K562 (cell line): ENCODE data around the gene PTPRM. TPM values are rescaled to one million over a fixed set of nuclear protein-coding genes. Genes with fewer than 3 reads are reported as not detected.

Source experiments
- ATAC-seq: fragments of 200-7000 bp; cut with Tn5 transposase; 3 replicates; pipeline ENCODE4 v1.9.1; 2020; ENCODE audit warnings: moderate library complexity
- BruUV-seq: library from RNA; stranded (reverse); fragments of 400-500 nt; replicated peaks from 2 replicates; lab custom pipeline; 2021; lab: Mats Ljungman, UMichigan
- CTCF ChIA-PET: fragments of 300-600 bp; formaldehyde crosslinking; extraction: SDS; loops from one replicate; lab custom pipeline; 2021; ENCODE audit warnings: low intra/inter-chr PET ratio; lab: Yijun Ruan, JAX
- POLR2A ChIA-PET: fragments of 300-600, 350-650 bp; sonication (Branson Sonifier 250); formaldehyde crosslinking; extraction: SDS; loops from one replicate; lab custom pipeline; 2021; ENCODE audit warnings: antibody characterized with exemption, inconsistent platforms; lab: Yijun Ruan, JAX
- DNase-seq, 4 experiments: peaks; one replicate each; pipeline versions ENCODE4 v3.0.0 to v3.0.0-alpha.2; 2011 to 2018; ENCODE audit warnings: low spot score in 3 of 4, mixed read lengths in 3 of 4; ENCODE audit errors: extremely low read depth in 1 of 4
- FAIRE-seq: peaks from 2 replicates; lab custom pipeline; 2011; peaks lifted over from hg19 to GRCh38; lab: Jason Lieb, UNC
- H2AFZ ChIP-seq: 2 replicates; pipeline ENCODE4 v1.6.0; 2011; ENCODE audit warnings: low read depth, low read length, control low read depth, inconsistent platforms
- H3K27ac ChIP-seq: fragments of 200-600 bp; 3 replicates; pipeline ENCODE4 v1.8.0; 2011; ENCODE audit warnings: low read depth, mild to moderate bottlenecking, control low read depth, inconsistent platforms, low read length, moderate library complexity, mixed read lengths; ENCODE audit errors: extremely low read depth
- H3K27me3 ChIP-seq, 2 experiments: fragments of 300-600 bp in 1 of 2; 2 replicates in 1 of 2; 3 replicates in 1 of 2; pipeline versions ENCODE4 v1.6.0 to v1.8.0; 2011; ENCODE audit warnings: inconsistent platforms in 2 of 2, low read length in 2 of 2, mild to moderate bottlenecking in 1 of 2, mixed read lengths in 1 of 2, moderate library complexity in 1 of 2; ENCODE audit not compliant: control insufficient read depth in 2 of 2, insufficient read depth in 2 of 2
- H3K36me3 ChIP-seq: fragments of 300-600 bp; 3 replicates; pipeline ENCODE4 v1.8.0; 2011; ENCODE audit warnings: mild to moderate bottlenecking, low read length, inconsistent platforms; ENCODE audit not compliant: control insufficient read depth, insufficient read depth
- H3K4me1 ChIP-seq, 2 experiments: fragments of 200-600 bp in 1 of 2; replicated peaks in 1 of 2; 2 replicates in 1 of 2; 3 replicates in 1 of 2; pipeline versions ENCODE4 v1.5.1 to v1.8.0; 2011; ENCODE audit warnings: inconsistent platforms in 2 of 2, low read length in 2 of 2, mild to moderate bottlenecking in 1 of 2, mixed read lengths in 1 of 2, moderate library complexity in 1 of 2; ENCODE audit not compliant: control insufficient read depth in 2 of 2, insufficient read depth in 2 of 2
- H3K4me2 ChIP-seq: 2 replicates; pipeline ENCODE4 v1.6.1; 2011; ENCODE audit warnings: low read length, control low read depth, inconsistent platforms, mixed read lengths; ENCODE audit not compliant: insufficient read depth
- H3K4me3 ChIP-seq: fragments of 200-600 bp; sonication (generic), shearing (Covaris generic); 2 replicates; pipeline ENCODE4 v1.5.1; 2016; ENCODE audit warnings: control low read depth, inconsistent platforms
- H3K79me2 ChIP-seq: fragments of 200-600 bp; 3 replicates; pipeline ENCODE4 v1.8.0; 2011; ENCODE audit warnings: low read length, inconsistent platforms; ENCODE audit not compliant: control insufficient read depth, insufficient read depth
- H3K9ac ChIP-seq, 2 experiments: 2 replicates each; pipeline versions ENCODE4 v1.6.0 to v1.6.1; 2011; ENCODE audit warnings: low read depth in 2 of 2, low read length in 2 of 2, control low read depth in 1 of 2, inconsistent platforms in 1 of 2, mild to moderate bottlenecking in 1 of 2, mixed read lengths in 1 of 2; ENCODE audit not compliant: insufficient read depth in 1 of 2
- H3K9me1 ChIP-seq: one replicate; pipeline ENCODE4 v1.6.0; 2011; ENCODE audit warnings: inconsistent platforms, mild to moderate bottlenecking, low read length, moderate library complexity; ENCODE audit not compliant: control insufficient read depth, insufficient read depth
- H3K9me3 ChIP-seq: replicated peaks from 2 replicates; pipeline ENCODE4 v1.5.1; 2011; ENCODE audit warnings: low read depth, low read length, inconsistent platforms; ENCODE audit not compliant: control insufficient read depth, insufficient read depth
- H4K20me1 ChIP-seq: replicated peaks from 2 replicates; pipeline ENCODE4 v1.6.1; 2011; ENCODE audit warnings: low read length, inconsistent platforms, mixed read lengths; ENCODE audit not compliant: control insufficient read depth, insufficient read depth
- ARHGAP35 ChIP-seq: fragments of 450-650 bp; IDR thresholded peaks from 2 replicates; pipeline ENCODE4 v1.6.1; 2018; ENCODE audit not compliant: partially characterized antibody
- CEBPG ChIP-seq, 3 experiments: fragments of 200-800 bp in 1 of 3; sonication (Bioruptor generic) in 1 of 3; sonication (generic) in 1 of 3; formaldehyde crosslinking in 1 of 3; IDR thresholded peaks in 2 of 3; conservative IDR thresholded peaks in 1 of 3; 2 replicates each; pipeline versions ENCODE4 v1.6.1 to v1.8.0; 2016 to 2022; ENCODE audit warnings: missing compliant biosample characterization in 2 of 3, missing genetic modification characterization in 2 of 3, mild to moderate bottlenecking in 1 of 3, missing genetic modification reagents in 1 of 3
- EP300 ChIP-seq: IDR thresholded peaks from 2 replicates; pipeline ENCODE4 v1.6.1; 2012; ENCODE audit warnings: low read length, improper control_type of control experiment
- FOXP1 ChIP-seq: sonication (generic); formaldehyde crosslinking; IDR thresholded peaks from 2 replicates; pipeline ENCODE4 v1.8.0; 2022; ENCODE audit warnings: mild to moderate bottlenecking, missing genetic modification reagents
- HDAC1 ChIP-seq, 2 experiments: fragments of 450-650 bp; IDR thresholded peaks; 2 replicates each; pipeline ENCODE4 v1.6.1; 2016 to 2017; ENCODE audit warnings: inconsistent platforms in 1 of 2, mild to moderate bottlenecking in 1 of 2, moderate library complexity in 1 of 2
- IFI16 ChIP-seq: fragments of 250-450 bp; sonication (Bioruptor Pico); IDR thresholded peaks from 2 replicates; pipeline ENCODE4 v2.1.2; 2022; ENCODE audit warnings: mild to moderate bottlenecking, inconsistent platforms
- JUND ChIP-seq, 2 experiments: IDR thresholded peaks; 2 replicates in 1 of 2; 3 replicates in 1 of 2; pipeline ENCODE4 v1.6.1; 2011; ENCODE audit warnings: borderline replicate concordance in 2 of 2, low read depth in 2 of 2, low read length in 2 of 2, improper control_type of control experiment in 1 of 2, missing biosample characterization in 1 of 2, missing genetic modification characterization in 1 of 2, missing genetic modification reagents in 1 of 2
- KAT2B ChIP-seq: IDR thresholded peaks from one replicate; pipeline ENCODE4 v1.6.1; 2012; ENCODE audit warnings: low read depth, mild to moderate bottlenecking, control low read depth, inconsistent platforms, low read length, moderate library complexity
- KLF16 ChIP-seq: IDR thresholded peaks from 2 replicates; pipeline ENCODE4 v1.6.1; 2016; ENCODE audit warnings: antibody characterized with exemption
- L3MBTL2 ChIP-seq: fragments of 450-650 bp; IDR thresholded peaks from 2 replicates; pipeline ENCODE4 v1.6.1; 2016; ENCODE audit warnings: mild to moderate bottlenecking, moderate library complexity
- LARP7 ChIP-seq: fragments of 450-650 bp; IDR thresholded peaks from 2 replicates; pipeline ENCODE4 v1.6.1; 2016
- MED1 ChIP-seq: sonication (generic); formaldehyde crosslinking; IDR thresholded peaks from 2 replicates; pipeline ENCODE4 v1.8.1; 2023; ENCODE audit warnings: missing genetic modification reagents, borderline replicate concordance
- RBBP5 ChIP-seq: fragments of 200-600 bp; sonication (generic); IDR thresholded peaks from 2 replicates; pipeline ENCODE4 v1.6.1; 2012; ENCODE audit warnings: borderline replicate concordance, mild to moderate bottlenecking, low read length, control low read depth, inconsistent platforms; ENCODE audit not compliant: insufficient read depth, poor library complexity, severe bottlenecking
- ZNF507 ChIP-seq: conservative IDR thresholded peaks from 2 replicates; pipeline ENCODE4 v1.6.1; 2017; ENCODE audit warnings: missing genetic modification characterization, missing compliant biosample characterization
- ZNF57 ChIP-seq: fragments of 450-650 bp; formaldehyde crosslinking; IDR thresholded peaks from 2 replicates; pipeline ENCODE4 v1.4.0; 2020; ENCODE audit warnings: mild to moderate bottlenecking, moderate library complexity
- ZNF644 ChIP-seq: fragments of 200-800 bp; sonication (Bioruptor generic); IDR thresholded peaks from 2 replicates; pipeline ENCODE4 v1.6.1; 2016; ENCODE audit warnings: low read depth, missing genetic modification characterization, missing compliant biosample characterization
- WGBS: fragments of 100-300 bp; shearing (Covaris generic); methylation state at CpG from one replicate; pipeline ENCODE4 v1.1.6; 2016; ENCODE audit warnings: low coverage, mixed read lengths; ENCODE audit not compliant: insufficient coverage; ENCODE audit errors: missing lambda C conversion rate; 5-methylcytosine and 5-hydroxymethylcytosine counted together
- in situ Hi-C: fragments of 300-500 bp; cut with MboI; formaldehyde crosslinking; loops from 4 replicates; pipeline ENCODE4 v1.15.0; 2018; ENCODE audit warnings: inconsistent platforms, mixed read lengths
- intact Hi-C: fragments of 100-400 bp; cut with micrococcal nuclease; formaldehyde crosslinking; loops from 2 replicates; pipeline ENCODE4 v1.14.2; 2022
- polyA plus RNA-seq, 8 experiments: library from polyadenylated mRNA; depleted of rRNA in 4 of 8; stranded (reverse) in 5 of 8; unstranded in 3 of 8; fragments of >200 nt; fragmentation: Nextera tagmentation in 2 of 8; fragmentation: Illumina TruSeq in 1 of 8; extraction: Ambion mirVana in 2 of 8; extraction: Trizol in 1 of 8; gene quantifications; 2 replicates each; pipeline versions ENCODE4 v1.2.1 to v1.2.3, GENCODE V29; 2011 to 2014; ENCODE audit warnings: inconsistent platforms in 1 of 8, missing spikeins in 1 of 8
- total RNA-seq, 7 experiments: library from RNA; depleted of rRNA in 6 of 7; stranded (reverse); fragments of >200 nt in 6 of 7; fragmentation: Illumina TruSeq in 2 of 7; extraction: Trizol in 2 of 7; gene quantifications; 2 replicates each; pipeline versions ENCODE4 v1.2.1 to v1.2.3, GENCODE V29; 2011 to 2021; ENCODE audit warnings: low replicate concordance in 1 of 7
- TF ChIP-seq, protein P1 (sequence below), 2 experiments: fragments of 450-650 bp; conservative IDR thresholded peaks; 2 replicates each; pipeline ENCODE4 v1.6.1; 2017; ENCODE audit warnings: mild to moderate bottlenecking in 2 of 2, moderate library complexity in 2 of 2
- TF ChIP-seq, protein P2 (sequence below): sonication (generic); formaldehyde crosslinking; IDR thresholded peaks from 2 replicates; pipeline ENCODE4 v1.4.0; 2020; ENCODE audit warnings: mild to moderate bottlenecking, missing genetic modification reagents

The PTPRM gene
- total and polyA plus RNA-seq, 9 of the 15 experiments (the other 6 are each of a cell fraction or from before 2014, with no cell fraction given), result 0.03 to 0.16 (median 0.08) TPM; not detected in 3

DNA sequence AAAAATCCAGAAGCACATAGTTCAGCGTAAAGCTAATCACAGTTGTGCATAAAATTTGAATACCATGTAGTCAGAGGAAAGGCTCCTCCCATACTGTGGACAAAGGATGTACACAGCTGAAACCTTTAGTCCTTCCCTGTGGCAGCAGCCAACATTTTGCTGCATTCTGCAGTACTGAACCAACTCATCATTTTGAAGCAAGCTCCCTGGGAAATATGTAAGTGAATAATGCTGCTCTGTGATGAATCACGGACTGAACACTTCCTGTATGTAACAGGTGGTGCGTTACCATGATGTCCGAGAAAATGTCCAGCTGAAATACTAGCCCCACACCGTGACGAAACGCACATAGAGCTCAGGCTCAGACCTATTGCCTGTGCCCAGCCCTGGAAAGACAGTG lies 621.1 kb downstream of the PTPRM start (continued):
- TF ChIP-seq KAT2B (no peak), RBBP5 (no peak), ZNF644 (no peak), FOXP1 (CRISPR knock-in tag) (no peak), EP300 (no peak), ARHGAP35 (no peak), CEBPG (CRISPR knock-in tag; IDR thresholded peaks at IDR 0.05) (no peak), CEBPG (tag; conservative IDR thresholded peaks at IDR 0.05 in 1 of 2, IDR thresholded peaks at IDR 0.05 in 1 of 2) (no peak)

DNA sequence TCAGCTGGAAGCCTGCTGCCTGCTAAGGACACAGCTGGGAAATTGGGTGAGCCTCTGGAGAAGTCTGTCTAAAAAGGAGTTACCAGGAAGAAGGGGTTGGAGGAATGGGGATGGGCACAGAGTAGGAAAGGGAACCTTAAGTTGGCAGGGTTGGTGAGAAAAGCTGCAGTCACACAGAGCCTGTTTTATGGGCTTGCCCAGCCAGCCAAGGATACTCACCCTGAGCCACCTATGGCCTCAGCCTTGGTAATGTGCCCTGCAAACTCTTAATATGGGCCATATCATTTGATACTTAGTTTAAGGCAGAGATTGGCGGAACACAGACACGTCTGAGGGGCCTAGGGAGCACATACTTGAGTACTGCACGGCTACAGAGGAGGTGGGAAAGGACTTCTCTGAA lies 623.9 kb downstream of the PTPRM start:
- Histone ChIP-seq H3K79me2 (no peaks in the 10 kb centered on the region), H3K4me3 (no peak overlapping the region), H4K20me1 (no peaks in the 10 kb centered on the region), H3K27ac (no peak overlapping the region), H3K9ac (no peak overlapping the region), H3K9me1 (no peaks in the 10 kb centered on the region), H2AFZ (no peak overlapping the region), H3K9me3 (no peaks in the 10 kb centered on the region), H3K36me3 (no peaks in the 10 kb centered on the region), H3K4me2 (no peak overlapping the region), H3K27me3 (no peaks in the 10 kb centered on the region; a peak in 1 of 5 replicates), H3K4me1 (no peaks in the 10 kb centered on the region)
- ChIA-PET POLR2A (interaction anchor here (0.6 to 1.1 kb wide), 3 partner anchors 33 to 347 kb away, joined by 3 to 4 read pairs (median 3); no protein-coding TSS in a partner anchor), CTCF (no interaction called here)
- in situ Hi-C loops (no loop called here), intact Hi-C loops (no loop called here)
- 0% methylated on average over 3 of the region's 3 CpGs for WGBS
- DNase-seq (no peak), FAIRE-seq (no peak), ATAC-seq (no peak)
- no TSS peak for BruUV-seq
- TF ChIP-seq, protein P1, sequence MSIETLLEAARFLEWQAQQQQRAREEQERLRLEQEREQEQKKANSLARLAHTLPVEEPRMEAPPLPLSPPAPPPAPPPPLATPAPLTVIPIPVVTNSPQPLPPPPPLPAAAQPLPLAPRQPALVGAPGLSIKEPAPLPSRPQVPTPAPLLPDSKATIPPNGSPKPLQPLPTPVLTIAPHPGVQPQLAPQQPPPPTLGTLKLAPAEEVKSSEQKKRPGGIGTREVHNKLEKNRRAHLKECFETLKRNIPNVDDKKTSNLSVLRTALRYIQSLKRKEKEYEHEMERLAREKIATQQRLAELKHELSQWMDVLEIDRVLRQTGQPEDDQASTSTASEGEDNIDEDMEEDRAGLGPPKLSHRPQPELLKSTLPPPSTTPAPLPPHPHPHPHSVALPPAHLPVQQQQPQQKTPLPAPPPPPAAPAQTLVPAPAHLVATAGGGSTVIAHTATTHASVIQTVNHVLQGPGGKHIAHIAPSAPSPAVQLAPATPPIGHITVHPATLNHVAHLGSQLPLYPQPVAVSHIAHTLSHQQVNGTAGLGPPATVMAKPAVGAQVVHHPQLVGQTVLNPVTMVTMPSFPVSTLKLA (conservative IDR thresholded peaks at IDR 0.05), result no peak
- no peak for TF ChIP-seq JUND (IDR thresholded peaks at IDR 0.05; ENCODE audit: borderline replicate concordance, low read depth, low read length)
- no peak for TF ChIP-seq JUND (tag; IDR thresholded peaks at IDR 0.05; ENCODE audit: borderline replicate concordance, low read depth, low read length)
- no peak for TF ChIP-seq ZNF507
- TF ChIP-seq, protein P2, sequence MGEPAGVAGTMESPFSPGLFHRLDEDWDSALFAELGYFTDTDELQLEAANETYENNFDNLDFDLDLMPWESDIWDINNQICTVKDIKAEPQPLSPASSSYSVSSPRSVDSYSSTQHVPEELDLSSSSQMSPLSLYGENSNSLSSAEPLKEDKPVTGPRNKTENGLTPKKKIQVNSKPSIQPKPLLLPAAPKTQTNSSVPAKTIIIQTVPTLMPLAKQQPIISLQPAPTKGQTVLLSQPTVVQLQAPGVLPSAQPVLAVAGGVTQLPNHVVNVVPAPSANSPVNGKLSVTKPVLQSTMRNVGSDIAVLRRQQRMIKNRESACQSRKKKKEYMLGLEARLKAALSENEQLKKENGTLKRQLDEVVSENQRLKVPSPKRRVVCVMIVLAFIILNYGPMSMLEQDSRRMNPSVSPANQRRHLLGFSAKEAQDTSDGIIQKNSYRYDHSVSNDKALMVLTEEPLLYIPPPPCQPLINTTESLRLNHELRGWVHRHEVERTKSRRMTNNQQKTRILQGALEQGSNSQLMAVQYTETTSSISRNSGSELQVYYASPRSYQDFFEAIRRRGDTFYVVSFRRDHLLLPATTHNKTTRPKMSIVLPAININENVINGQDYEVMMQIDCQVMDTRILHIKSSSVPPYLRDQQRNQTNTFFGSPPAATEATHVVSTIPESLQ (CRISPR knock-in tag), result no peak
- TF ChIP-seq MED1 (CRISPR knock-in tag), result no peak
- no peak for TF ChIP-seq HDAC1 (IDR thresholded peaks at IDR 0.05)
- no peak for TF ChIP-seq KLF16
- no peak for TF ChIP-seq IFI16
- no peak for TF ChIP-seq LARP7
- no peak for TF ChIP-seq ZNF57 (CRISPR knock-in tag)
- TF ChIP-seq L3MBTL2, result no peak
